Stimulated activated CD4-positive, alpha-beta T cell treated with anti-CD3 and anti-CD28 coated beads, Interleukin-1b, Interleukin-23, amount 100 ng/mL, for 48 hours (primary cell): ENCODE measurements around the gene NPRL2.

Experiments
- DNase-seq: peaks from one replicate; pipeline ENCODE4 v3.0.0-alpha.2; 2020

The NPRL2 gene

GRCh38 chr3:50303013-50303815 lies 47.4 kb downstream of the NPRL2 start, which contains the start of gene HYAL1:
Gene HYAL1 (minus strand): TSS chr3:50303574. CDS start chr3:50302956, 618 bp downstream.
- DNase-seq, result no peak

- no peak for DNase-seq
Observed at GRCh38 chr3:50302095-50303012, 48.2 kb downstream of the NPRL2 start.

- DNase-seq, result no peak
Observed at GRCh38 chr3:50300681-50301254, 49.8 kb downstream of the NPRL2 start.

GRCh38 chr3:50299929-50300680 lies 50.5 kb downstream of the NPRL2 start:
- no peak for DNase-seq

- no peak for DNase-seq
Observed at GRCh38 chr3:50299638-50299928, 51.0 kb downstream of the NPRL2 start.

GRCh38 chr3:50298836-50299637 lies 51.5 kb downstream of the NPRL2 start, which contains the start of the genes HYAL3 and NAA80:
Gene HYAL3 (minus strand): TSS chr3:50299405. CDS start chr3:50295602, 3,803 bp downstream.
Gene NAA80 (minus strand): TSS chr3:50299405. CDS start chr3:50297463, 1,942 bp downstream.
- DNase-seq, result peak; percentile 100

- DNase-seq, result no peak
Observed at GRCh38 chr3:50297896-50298725, 52.5 kb downstream of the NPRL2 start.

GRCh38 chr3:50297384-50297775 lies 53.2 kb downstream of the NPRL2 start:
- no peak for DNase-seq
